B cell (primary cell): ENCODE measurements around the gene NELL1. TPM values are rescaled to one million over a fixed set of nuclear protein-coding genes. Genes with fewer than 3 reads are reported as not detected.
"Not testable (repeated sequence)": the region's sequence is repeated elsewhere in the genome, so short reads cannot be mapped to it uniquely, and the experiment has no call there.

ENCODE experiments used
- ATAC-seq: fragments of 200-7000 bp; cut with Tn5 transposase; one replicate; pipeline ENCODE4 v1.10.0; 2021; ENCODE audit warnings: low read depth, mild to moderate bottlenecking, moderate number of reproducible peaks, moderate library complexity
- CTCF ChIA-PET: fragments of 350-600 bp; sonication (Branson Sonifier 250); formaldehyde crosslinking; loops from one replicate; lab custom pipeline; 2021; ENCODE audit warnings: antibody characterized with exemption, inconsistent platforms; lab: Charles Lee
- POLR2A ChIA-PET: fragments of 350-600 bp; sonication (Branson Sonifier 250); formaldehyde crosslinking; loops from one replicate; lab custom pipeline; 2021; ENCODE audit warnings: antibody characterized with exemption; lab: Charles Lee
- DNase-seq: peaks from one replicate; pipeline ENCODE4 v3.0.0; 2013
- H2AFZ ChIP-seq: 2 replicates; pipeline ENCODE4 v1.6.1; 2012; ENCODE audit warnings: mild to moderate bottlenecking, low read depth, low read length; ENCODE audit not compliant: insufficient read depth, poor library complexity, severe bottlenecking
- H3K27ac ChIP-seq, 2 donors: 1 replicate in 1 of 2; 2 replicates in 1 of 2; pipeline ENCODE4 v1.5.1; 2012 to 2013; ENCODE audit warnings: low read length in 2 of 2, mild to moderate bottlenecking in 2 of 2, moderate library complexity in 1 of 2
- H3K27me3 ChIP-seq, 4 experiments: fragments of 200-600 bp in 1 of 4; sonication (generic) in 1 of 4; replicated peaks in 1 of 4; 1 replicate in 2 of 4; 2 replicates in 2 of 4; pipeline versions ENCODE4 v1.6.1 to v1.7.0; 2013 to 2016; ENCODE audit warnings: low read length in 3 of 4, mild to moderate bottlenecking in 2 of 4, mixed read lengths in 1 of 4, moderate library complexity in 1 of 4; ENCODE audit not compliant: insufficient read depth in 4 of 4, control insufficient read depth in 3 of 4; ENCODE audit errors: control extremely low read depth in 1 of 4
- H3K36me3 ChIP-seq, 2 experiments: replicated peaks in 1 of 2; 1 replicate in 1 of 2; 2 replicates in 1 of 2; pipeline versions ENCODE4 v1.6.1 to v1.7.1; 2013; ENCODE audit warnings: low read length in 1 of 2; ENCODE audit not compliant: insufficient read depth in 2 of 2, control insufficient read depth in 1 of 2; ENCODE audit errors: control extremely low read depth in 1 of 2, extremely low read depth in 1 of 2
- H3K4me1 ChIP-seq, 2 donors: fragments of 200-600 bp in 1 of 2; sonication (generic) in 1 of 2; 1 replicate in 1 of 2; 2 replicates in 1 of 2; pipeline versions ENCODE4 v1.5.1 to v1.6.1; 2013 to 2017; ENCODE audit warnings: low read length in 2 of 2; ENCODE audit not compliant: control insufficient read depth in 2 of 2, insufficient read depth in 2 of 2
- H3K4me2 ChIP-seq: replicated peaks from 2 replicates; pipeline ENCODE3; 2012; ENCODE audit warnings: mild to moderate bottlenecking, low read depth, low read length; ENCODE audit not compliant: poor library complexity, severe bottlenecking
- H3K4me3 ChIP-seq, 5 experiments: fragments of 200-600 bp in 1 of 5; sonication (generic) in 1 of 5; 1 replicate in 3 of 5; 2 replicates in 2 of 5; pipeline versions ENCODE4 v1.5.1 to v1.7.0; 2011 to 2016; ENCODE audit warnings: low read length in 4 of 5, mild to moderate bottlenecking in 4 of 5, low read depth in 2 of 5, control low read depth in 1 of 5, moderate library complexity in 1 of 5; ENCODE audit not compliant: insufficient read depth in 1 of 5; ENCODE audit errors: control extremely low read depth in 1 of 5, extremely low read depth in 1 of 5
- H3K79me2 ChIP-seq: fragments of 200-600 bp; sonication (generic); one replicate; pipeline ENCODE4 v1.6.0; 2016; ENCODE audit warnings: low read length; ENCODE audit not compliant: control insufficient read depth, insufficient read depth
- H3K9ac ChIP-seq: fragments of 200-600 bp; sonication (generic); 2 replicates; pipeline ENCODE4 v1.6.1; 2017; ENCODE audit warnings: mild to moderate bottlenecking, low read length, moderate library complexity
- H3K9me3 ChIP-seq, 3 donors: one replicate each; pipeline versions ENCODE4 v1.6.1 to v1.7.1; 2013; ENCODE audit warnings: low read length in 2 of 3; ENCODE audit not compliant: control insufficient read depth in 2 of 3, insufficient read depth in 1 of 3; ENCODE audit errors: control extremely low read depth in 1 of 3
- H4K20me1 ChIP-seq: 2 replicates; pipeline ENCODE4 v1.6.0; 2012; ENCODE audit warnings: mild to moderate bottlenecking, low read length; ENCODE audit not compliant: insufficient read depth, control insufficient read depth, poor library complexity, severe bottlenecking
- H3K27ac Mint-ChIP-seq: one replicate; pipeline ENCODE4 v1.8.0; 2021; ENCODE audit warnings: mixed read lengths
- H3K27me3 Mint-ChIP-seq: one replicate; pipeline ENCODE4 v1.8.0; 2021; ENCODE audit warnings: mixed read lengths
- H3K4me1 Mint-ChIP-seq: one replicate; pipeline ENCODE4 v1.8.0; 2021; ENCODE audit warnings: mixed read lengths
- H3K4me3 Mint-ChIP-seq: one replicate; pipeline ENCODE4 v1.8.0; 2021; ENCODE audit warnings: mixed read lengths
- H3K9me3 Mint-ChIP-seq: one replicate; pipeline ENCODE4 v1.8.0; 2022; ENCODE audit warnings: mixed read lengths; ENCODE audit not compliant: insufficient read depth
- EZH2 ChIP-seq: IDR thresholded peaks from 2 replicates; pipeline ENCODE4 v1.6.1; 2012; ENCODE audit warnings: borderline replicate concordance, low read depth, mild to moderate bottlenecking, moderate library complexity, low read length; ENCODE audit not compliant: insufficient read depth, poor library complexity, severe bottlenecking
- WGBS: methylation state at CpG from one replicate; pipeline ENCODE4 v1.1.5; 2013; ENCODE audit warnings: missing lambda C conversion rate; ENCODE audit not compliant: insufficient coverage; 5-methylcytosine and 5-hydroxymethylcytosine counted together
- intact Hi-C: fragments of 100-400 bp; cut with micrococcal nuclease; formaldehyde crosslinking; loops from one replicate; pipeline ENCODE4 v1.10.0; 2022
- polyA plus RNA-seq: library from polyadenylated mRNA; depleted of rRNA; stranded (reverse); fragments of >200 nt; gene quantifications from 2 replicates; pipeline ENCODE4 v1.2.3, GENCODE V29; 2012
- total RNA-seq, 2 donors: library from RNA; stranded (reverse); fragments of 120-200 nt in 1 of 2; gene quantifications; 1 replicate in 1 of 2; 2 replicates in 1 of 2; pipeline versions ENCODE4 v1.2.3 to v1.2.4, GENCODE V29; 2013 to 2022
- TF ChIP-seq, protein P1 (sequence below): fragments of 200-600 bp; IDR thresholded peaks from one replicate; pipeline ENCODE4 v1.8.0; 2022; ENCODE audit warnings: antibody characterized with exemption, mild to moderate bottlenecking

Gene NELL1
- total and polyA plus RNA-seq, 2 donors (not counting 1 experiment from before 2014, with no cell fraction given) = not detected

DNA sequence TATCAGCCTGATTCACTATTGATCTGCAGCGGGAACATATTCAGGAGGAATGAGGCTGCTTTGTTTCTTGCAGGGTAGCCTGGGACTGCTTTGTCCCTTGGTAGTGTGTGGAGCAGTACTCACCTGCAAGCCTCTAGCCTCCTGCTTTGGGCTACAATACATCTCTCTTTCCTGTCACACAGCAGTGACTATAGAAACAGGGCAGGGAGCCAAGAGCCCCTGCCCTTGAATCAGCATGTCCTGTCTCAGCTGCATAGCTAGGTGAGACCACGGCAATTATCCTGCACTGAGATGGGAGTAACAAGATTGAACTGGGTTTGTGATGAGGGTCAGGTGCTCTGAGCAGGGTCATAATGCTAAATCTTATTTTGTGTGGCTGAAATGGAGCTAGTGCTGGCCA lies 191.9 kb downstream of the NELL1 start:
- H3K4me3 ChIP-seq = no peak overlapping the region
- no peak overlapping the region for H3K4me2 ChIP-seq
- POLR2A ChIA-PET = no interaction called here
- H3K36me3 ChIP-seq = no peaks in the 10 kb centered on the region
- no peaks in the 10 kb centered on the region for H4K20me1 ChIP-seq
- intact Hi-C loops = no loop called here
- H3K4me1 ChIP-seq = no peaks in the 10 kb centered on the region
- ATAC-seq (no peak), DNase-seq (no peak)
- TF ChIP-seq EZH2 = no peak
- TF ChIP-seq, protein P1, sequence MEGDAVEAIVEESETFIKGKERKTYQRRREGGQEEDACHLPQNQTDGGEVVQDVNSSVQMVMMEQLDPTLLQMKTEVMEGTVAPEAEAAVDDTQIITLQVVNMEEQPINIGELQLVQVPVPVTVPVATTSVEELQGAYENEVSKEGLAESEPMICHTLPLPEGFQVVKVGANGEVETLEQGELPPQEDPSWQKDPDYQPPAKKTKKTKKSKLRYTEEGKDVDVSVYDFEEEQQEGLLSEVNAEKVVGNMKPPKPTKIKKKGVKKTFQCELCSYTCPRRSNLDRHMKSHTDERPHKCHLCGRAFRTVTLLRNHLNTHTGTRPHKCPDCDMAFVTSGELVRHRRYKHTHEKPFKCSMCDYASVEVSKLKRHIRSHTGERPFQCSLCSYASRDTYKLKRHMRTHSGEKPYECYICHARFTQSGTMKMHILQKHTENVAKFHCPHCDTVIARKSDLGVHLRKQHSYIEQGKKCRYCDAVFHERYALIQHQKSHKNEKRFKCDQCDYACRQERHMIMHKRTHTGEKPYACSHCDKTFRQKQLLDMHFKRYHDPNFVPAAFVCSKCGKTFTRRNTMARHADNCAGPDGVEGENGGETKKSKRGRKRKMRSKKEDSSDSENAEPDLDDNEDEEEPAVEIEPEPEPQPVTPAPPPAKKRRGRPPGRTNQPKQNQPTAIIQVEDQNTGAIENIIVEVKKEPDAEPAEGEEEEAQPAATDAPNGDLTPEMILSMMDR = no peak
- no peak overlapping the region for H3K9ac ChIP-seq
- peaks cover 0 to 3% (median 0%) of the 10 kb centered on the region in 3 donors for H3K9me3 ChIP-seq
- WGBS = 93% methylated on average over 1 of the region's 2 CpGs
- H3K79me2 ChIP-seq = no peaks in the 10 kb centered on the region
- Mint-ChIP-seq H3K27me3 (no peaks in the 10 kb centered on the region), H3K4me3 (no peak overlapping the region), H3K27ac (no peak overlapping the region), H3K9me3 (no peaks in the 10 kb centered on the region), H3K4me1 (no peaks in the 10 kb centered on the region)
- H3K27me3 ChIP-seq = no peaks in the 10 kb centered on the region
- H2AFZ ChIP-seq = no peak overlapping the region
- no peak overlapping the region for H3K27ac ChIP-seq
- CTCF ChIA-PET = no interaction called here

DNA sequence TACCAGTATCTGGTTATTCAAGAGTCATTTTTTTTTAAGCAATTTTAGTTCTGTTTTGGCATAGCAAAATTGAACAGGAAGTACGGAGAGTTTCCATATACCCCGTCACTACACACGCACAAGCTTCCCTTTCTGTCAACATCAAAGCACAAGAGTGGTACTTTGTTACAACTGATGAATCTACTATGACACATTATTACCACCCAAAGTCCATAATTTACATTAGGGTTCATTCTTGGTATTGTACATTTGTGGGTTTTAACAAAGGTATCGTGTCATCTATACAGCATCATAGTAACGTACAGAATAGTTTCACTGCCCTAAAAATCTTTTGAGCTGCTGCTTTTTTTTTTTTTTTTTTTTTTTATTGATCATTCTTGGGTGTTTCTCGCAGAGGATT lies 192.9 kb downstream of the NELL1 start:
- WGBS = 70% methylated on average over 2 of the region's 6 CpGs
- POLR2A ChIA-PET, H3K9me3 Mint-ChIP-seq, H2AFZ ChIP-seq, H3K27ac Mint-ChIP-seq, H3K27me3 ChIP-seq, H3K4me1 ChIP-seq, H3K9ac ChIP-seq, H3K36me3 ChIP-seq, H4K20me1 ChIP-seq, ATAC-seq, H3K9me3 ChIP-seq, H3K4me3 Mint-ChIP-seq, DNase-seq, H3K27me3 Mint-ChIP-seq, intact Hi-C loops, H3K4me1 Mint-ChIP-seq, H3K4me3 ChIP-seq, H3K79me2 ChIP-seq, CTCF ChIA-PET, H3K4me2 ChIP-seq, H3K27ac ChIP-seq: not testable (repeated sequence)
